Measurements from ENCODE around the gene MRPL1. TPM values are rescaled to one million over a fixed set of nuclear protein-coding genes. Genes with fewer than 3 reads are reported as not detected.

The MRPL1 gene
- total and polyA plus RNA-seq, 9 of the 15 experiments (the other 6 are each of a cell fraction or from before 2014, with no cell fraction given), result 38.4 to 75.7 (median 63.7) TPM

- no peak overlapping the region for H3K4me2 ChIP-seq (ENCODE audit: insufficient read depth, low read length)
- intact Hi-C loops (cut with micrococcal nuclease), result no loop called here
- ChIA-PET POLR2A (no interaction called here), CTCF (ENCODE audit: low intra/inter-chr PET ratio) (no interaction called here)
- ATAC-seq (no peak), FAIRE-seq (no peak), DNase-seq (ENCODE audit: extremely low read depth in 1 of 4, low spot score in 3 of 4) (no peak)
- H3K4me1 ChIP-seq (replicated peaks in 1 of 2; ENCODE audit: control insufficient read depth in 2 of 2, insufficient read depth in 2 of 2, low read length in 2 of 2), result peaks cover 10 to 15% of the 10 kb centered on the region in 2 experiments; a peak in 3 of 5 replicates
- no peak overlapping the region for H3K27ac ChIP-seq (ENCODE audit: extremely low read depth, low read depth, low read length)
- BruUV-seq (replicated peaks), result no TSS peak
- no peaks in the 10 kb centered on the region for H3K9me3 ChIP-seq (replicated peaks; ENCODE audit: control insufficient read depth, insufficient read depth, low read depth, low read length)
- 0% methylated on average over 1 of the region's 1 CpG for WGBS (ENCODE audit: insufficient coverage, low coverage, missing lambda C conversion rate)
- in situ Hi-C loops (cut with MboI), result no loop called here
- no peaks in the 10 kb centered on the region for H3K27me3 ChIP-seq (ENCODE audit: control insufficient read depth in 2 of 2, insufficient read depth in 2 of 2, low read length in 2 of 2)
- no peak overlapping the region for H2AFZ ChIP-seq (ENCODE audit: low read depth, low read length)
- H3K36me3 ChIP-seq (ENCODE audit: control insufficient read depth, insufficient read depth, low read length), result no peaks in the 10 kb centered on the region; the same call in 2 of the 3 replicates
- H3K9me1 ChIP-seq (ENCODE audit: control insufficient read depth, insufficient read depth, low read length), result no peaks in the 10 kb centered on the region
- peaks cover 6% of the 10 kb centered on the region; the same call in 1 of the 2 replicates for H4K20me1 ChIP-seq (replicated peaks; ENCODE audit: control insufficient read depth, insufficient read depth, low read length)
- H3K79me2 ChIP-seq (ENCODE audit: control insufficient read depth, insufficient read depth, low read length), result peaks cover 37% of the 10 kb centered on the region
- TF ChIP-seq ATF1 (CRISPR knock-in tag; IDR thresholded peaks at IDR 0.05) (no peak), ATF1 (tag; IDR thresholded peaks at IDR 0.05) (no peak), BCL6 (CRISPR knock-in tag; IDR thresholded peaks at IDR 0.05) (no peak), CREM (IDR thresholded peaks at IDR 0.05; ENCODE audit: low read depth) (no peak)
- no peak overlapping the region for H3K9ac ChIP-seq (ENCODE audit: insufficient read depth in 1 of 2, low read depth in 2 of 2, low read length in 2 of 2)
- H3K4me3 ChIP-seq, result no peak overlapping the region
Measured at GRCh38 chr4:77821775-77822174, 40.9 kb upstream of the MRPL1 start.

- no peaks in the 10 kb centered on the region for H4K20me1 ChIP-seq (replicated peaks; ENCODE audit: control insufficient read depth, insufficient read depth, low read length)
- intact Hi-C loops (cut with micrococcal nuclease), result no loop called here
- H3K79me2 ChIP-seq (ENCODE audit: control insufficient read depth, insufficient read depth, low read length), result no peaks in the 10 kb centered on the region
- H3K36me3 ChIP-seq (ENCODE audit: control insufficient read depth, insufficient read depth, low read length), result no peaks in the 10 kb centered on the region
- TF ChIP-seq MAFG (tag; conservative IDR thresholded peaks at IDR 0.05), result no peak
- H3K9me3 ChIP-seq (replicated peaks; ENCODE audit: control insufficient read depth, insufficient read depth, low read depth, low read length), result no peaks in the 10 kb centered on the region
- ATAC-seq, result no peak
- FAIRE-seq, result no peak
- H2AFZ ChIP-seq (ENCODE audit: low read depth, low read length), result no peak overlapping the region; the same call in 1 of the 2 replicates
- H3K27me3 ChIP-seq (ENCODE audit: control insufficient read depth in 2 of 2, insufficient read depth in 2 of 2, low read length in 2 of 2), result no peaks in the 10 kb centered on the region
- CTCF ChIA-PET (ENCODE audit: low intra/inter-chr PET ratio), result no interaction called here
- H3K4me2 ChIP-seq (ENCODE audit: insufficient read depth, low read length), result no peak overlapping the region
- in situ Hi-C loops (cut with MboI), result no loop called here
- H3K4me1 ChIP-seq (replicated peaks in 1 of 2; ENCODE audit: control insufficient read depth in 2 of 2, insufficient read depth in 2 of 2, low read length in 2 of 2), result peaks cover 0 to 2% of the 10 kb centered on the region in 2 experiments; a peak in 2 of 5 replicates
- no peak for DNase-seq (ENCODE audit: extremely low read depth in 1 of 4, low spot score in 3 of 4)
- no TSS peak for BruUV-seq (replicated peaks)
- POLR2A ChIA-PET, result interaction anchor here (0.9 kb wide), 1 partner anchor 29 kb away, joined by 3 read pairs; no protein-coding TSS in a partner anchor
- H3K27ac ChIP-seq (ENCODE audit: extremely low read depth, low read depth, low read length), result no peak overlapping the region
- no peak overlapping the region for H3K4me3 ChIP-seq
- whole genome bisulfite sequencing (ENCODE audit: insufficient coverage, low coverage, missing lambda C conversion rate), result 6% methylated on average over 6 of the region's 6 CpGs
- no peaks in the 10 kb centered on the region for H3K9me1 ChIP-seq (ENCODE audit: control insufficient read depth, insufficient read depth, low read length)
- no peak overlapping the region for H3K9ac ChIP-seq (ENCODE audit: insufficient read depth in 1 of 2, low read depth in 2 of 2, low read length in 2 of 2)
Measured at GRCh38 chr4:77826275-77826674, 36.4 kb upstream of the MRPL1 start.

Data from K562 (cell line).